Embryonic facial prominence (tissue), 1 donor: ENCODE results near the gene CACNA1B.

Experiments
- DNase-seq: peaks from one replicate; pipeline ENCODE4 v3.0.0-alpha.2; 2016; ENCODE audit errors: extremely low spot score

The CACNA1B gene

GRCh38 chr9:137960496-137960895 lies 82.9 kb downstream of the CACNA1B start:
- DNase-seq, result no peak

GRCh38 chr9:137963525-137963924 lies 85.9 kb downstream of the CACNA1B start:
- no peak for DNase-seq

- no peak for DNase-seq
Measured at GRCh38 chr9:137965177-137965795, 87.7 kb downstream of the CACNA1B start.

- DNase-seq, result no peak
Measured at GRCh38 chr9:137967280-137967953, 89.8 kb downstream of the CACNA1B start.

- DNase-seq, result no peak
Measured at GRCh38 chr9:137968235-137968634, 90.7 kb downstream of the CACNA1B start.

- DNase-seq, result no peak
Measured at GRCh38 chr9:137969008-137969407, 91.4 kb downstream of the CACNA1B start.

GRCh38 chr9:137969685-137970084 lies 92.1 kb downstream of the CACNA1B start:
- DNase-seq, result no peak

GRCh38 chr9:137970098-137970497 lies 92.5 kb downstream of the CACNA1B start:
- DNase-seq, result no peak

GRCh38 chr9:137970686-137971476 lies 93.3 kb downstream of the CACNA1B start:
- DNase-seq, result no peak

GRCh38 chr9:137971477-137972138 lies 94.0 kb downstream of the CACNA1B start:
- no peak for DNase-seq

- DNase-seq, result no peak
Measured at GRCh38 chr9:137972355-137972987, 94.9 kb downstream of the CACNA1B start.

GRCh38 chr9:137972988-137973470 lies 95.4 kb downstream of the CACNA1B start:
- DNase-seq, result no peak

GRCh38 chr9:137973829-137974416 lies 96.3 kb downstream of the CACNA1B start:
- no peak for DNase-seq

- DNase-seq, result no peak
Measured at GRCh38 chr9:137974746-137975526, 97.4 kb downstream of the CACNA1B start.

GRCh38 chr9:137975527-137975913 lies 97.9 kb downstream of the CACNA1B start:
- no peak for DNase-seq

- DNase-seq, result no peak
Measured at GRCh38 chr9:137975936-137976565, 98.5 kb downstream of the CACNA1B start.

- no peak for DNase-seq
Measured at GRCh38 chr9:137977571-137978261, 100.1 kb downstream of the CACNA1B start.

GRCh38 chr9:137978262-137978714 lies 100.7 kb downstream of the CACNA1B start:
- no peak for DNase-seq

- no peak for DNase-seq
Measured at GRCh38 chr9:137982200-137982599, 104.6 kb downstream of the CACNA1B start.
